Stimulated activated effector memory CD8-positive, alpha-beta T cell treated with anti-CD3 and anti-CD28 coated beads, Interleukin-12 subunit alpha, Interleukin-12 subunit beta, amount 100 ng/mL, for 72 hours (primary cell): Measurements from ENCODE around the gene FGGY.
A peak's percentile ranks its signal among the peaks of the same experiment; 100 is the strongest.
"Not testable (repeated sequence)": the region's sequence is repeated elsewhere in the genome, so short reads cannot be mapped to it uniquely, and the experiment has no call there.

Source experiments
- ATAC-seq: fragments of 150-1000 bp; cut with Tn5 transposase; 2 replicates; pipeline ENCODE4 v1.10.0; 2021
- DNase-seq, 2 donors: peaks; one replicate each; pipeline ENCODE4 v3.0.0; 2021 to 2022; ENCODE audit warnings: low spot score in 2 of 2
- H3K27ac Mint-ChIP-seq: one replicate; pipeline ENCODE4 v1.8.0; 2022; ENCODE audit warnings: mild to moderate bottlenecking, mixed read lengths
- H3K36me3 Mint-ChIP-seq: one replicate; pipeline ENCODE4 v1.8.0; 2022; ENCODE audit warnings: mild to moderate bottlenecking, mixed read lengths
- H3K4me1 Mint-ChIP-seq: one replicate; pipeline ENCODE4 v1.8.0; 2022; ENCODE audit warnings: mixed read lengths
- H3K4me3 Mint-ChIP-seq: one replicate; pipeline ENCODE4 v1.8.0; 2022; ENCODE audit warnings: mild to moderate bottlenecking, mixed read lengths
- H3K9me3 Mint-ChIP-seq: one replicate; pipeline ENCODE4 v1.8.0; 2022; ENCODE audit warnings: mixed read lengths

FGGY gene

DNA sequence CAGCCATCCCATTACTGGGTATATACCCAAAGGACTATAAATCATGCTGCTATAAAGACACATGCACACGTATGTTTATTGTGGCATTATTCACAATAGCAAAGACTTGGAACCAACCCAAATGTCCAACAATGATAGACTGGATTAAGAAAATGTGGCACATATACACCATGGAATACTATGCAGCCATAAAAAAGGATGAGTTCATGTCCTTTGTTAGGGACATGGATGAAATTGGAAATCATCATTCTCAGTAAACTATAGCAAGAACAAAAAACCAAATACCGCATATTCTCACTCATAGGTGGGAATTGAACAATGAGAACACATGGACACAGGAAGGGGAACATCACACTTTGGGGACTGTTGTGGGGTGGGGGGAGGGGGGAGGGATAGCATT is 241.6 kb downstream of the FGGY start:
- not testable (repeated sequence) for H3K36me3 Mint-ChIP-seq, H3K4me3 Mint-ChIP-seq, H3K4me1 Mint-ChIP-seq, H3K27ac Mint-ChIP-seq, DNase-seq, H3K9me3 Mint-ChIP-seq, ATAC-seq

GRCh38 chr1:59539961-59540681 is 243.2 kb downstream of the FGGY start:
- Mint-ChIP-seq H3K4me3 (no peak overlapping the region), H3K27ac (no peak overlapping the region), H3K4me1 (peaks cover 14% of the 10 kb centered on the region), H3K36me3 (no peaks in the 10 kb centered on the region), H3K9me3 (no peaks in the 10 kb centered on the region)
- DNase-seq = no peak
- no peak for ATAC-seq

DNA sequence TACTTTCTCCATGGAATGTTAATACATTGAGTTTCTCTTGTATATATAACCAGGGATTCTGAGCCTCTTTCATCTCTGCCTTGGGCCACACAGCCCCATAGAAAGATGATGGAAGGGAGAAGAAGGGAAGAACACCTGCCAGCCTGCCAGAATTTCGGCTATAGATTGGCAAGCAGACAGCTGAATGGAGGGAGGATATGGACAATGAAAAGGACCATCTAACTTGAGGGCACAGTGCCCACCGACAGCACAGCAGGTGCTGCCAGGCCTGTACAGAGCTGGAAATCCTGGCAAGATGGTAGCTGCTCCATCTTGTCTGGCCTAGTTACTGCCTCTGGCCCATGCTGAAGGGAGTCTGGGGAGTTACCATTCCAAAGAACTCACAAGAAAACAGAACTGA is 244.3 kb downstream of the FGGY start:
- DNase-seq (no peak), ATAC-seq (no peak)
- Mint-ChIP-seq H3K4me1 (peaks cover 14% of the 10 kb centered on the region), H3K9me3 (no peaks in the 10 kb centered on the region), H3K4me3 (no peak overlapping the region), H3K36me3 (no peaks in the 10 kb centered on the region), H3K27ac (no peak overlapping the region)

DNA sequence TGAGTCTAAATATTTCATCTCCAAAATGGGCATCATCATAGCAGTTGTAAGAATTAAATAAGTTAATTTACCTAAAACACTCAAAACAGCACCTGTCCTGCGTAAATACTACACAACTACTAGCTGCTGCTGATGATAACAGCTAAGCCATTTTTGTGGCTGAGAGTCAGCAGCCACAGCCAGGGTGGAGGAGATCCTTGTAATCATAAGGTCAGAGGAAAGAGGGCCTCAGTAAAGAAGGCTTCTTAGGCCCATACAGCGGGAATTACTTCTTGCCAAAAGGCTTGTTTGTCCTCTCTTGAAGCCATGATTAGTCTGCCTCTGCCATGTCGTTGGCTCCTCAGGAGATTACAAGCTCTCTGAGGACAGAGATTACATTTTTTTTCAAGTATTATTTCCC is 245.0 kb downstream of the FGGY start:
- H3K9me3 Mint-ChIP-seq = no peaks in the 10 kb centered on the region
- no peak overlapping the region for H3K4me3 Mint-ChIP-seq
- H3K36me3 Mint-ChIP-seq = no peaks in the 10 kb centered on the region
- no peak for ATAC-seq
- H3K27ac Mint-ChIP-seq = no peak overlapping the region
- H3K4me1 Mint-ChIP-seq = peaks cover 14% of the 10 kb centered on the region
- no peak for DNase-seq

DNA sequence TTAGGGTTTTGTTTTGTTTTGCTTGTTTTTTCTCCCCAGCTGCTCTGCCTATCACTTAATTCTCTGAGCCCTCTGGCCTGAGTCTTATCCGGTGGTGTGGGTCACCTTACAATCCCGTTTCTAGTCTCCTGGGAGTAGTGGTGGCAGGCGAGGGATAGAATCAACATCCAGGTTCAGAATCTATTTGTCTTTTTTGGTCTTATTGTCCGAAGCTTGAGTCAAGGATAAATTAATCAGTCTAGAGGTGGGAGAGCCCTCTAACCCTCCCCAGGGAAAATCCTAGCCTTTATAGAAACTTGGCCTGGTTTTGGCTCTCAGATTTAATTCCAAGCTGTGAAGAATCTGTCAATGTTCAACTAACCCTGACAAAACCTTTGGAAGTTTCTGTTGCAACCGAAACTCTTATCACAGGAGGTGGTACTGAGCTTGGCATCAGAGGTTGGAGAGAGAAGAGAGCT is 246.3 kb downstream of the FGGY start:
- Mint-ChIP-seq H3K9me3 (no peaks in the 10 kb centered on the region), H3K27ac (no peak overlapping the region), H3K36me3 (no peaks in the 10 kb centered on the region), H3K4me1 (peaks cover 14% of the 10 kb centered on the region), H3K4me3 (no peak overlapping the region)
- ATAC-seq (no peak), DNase-seq (no peak)

DNA sequence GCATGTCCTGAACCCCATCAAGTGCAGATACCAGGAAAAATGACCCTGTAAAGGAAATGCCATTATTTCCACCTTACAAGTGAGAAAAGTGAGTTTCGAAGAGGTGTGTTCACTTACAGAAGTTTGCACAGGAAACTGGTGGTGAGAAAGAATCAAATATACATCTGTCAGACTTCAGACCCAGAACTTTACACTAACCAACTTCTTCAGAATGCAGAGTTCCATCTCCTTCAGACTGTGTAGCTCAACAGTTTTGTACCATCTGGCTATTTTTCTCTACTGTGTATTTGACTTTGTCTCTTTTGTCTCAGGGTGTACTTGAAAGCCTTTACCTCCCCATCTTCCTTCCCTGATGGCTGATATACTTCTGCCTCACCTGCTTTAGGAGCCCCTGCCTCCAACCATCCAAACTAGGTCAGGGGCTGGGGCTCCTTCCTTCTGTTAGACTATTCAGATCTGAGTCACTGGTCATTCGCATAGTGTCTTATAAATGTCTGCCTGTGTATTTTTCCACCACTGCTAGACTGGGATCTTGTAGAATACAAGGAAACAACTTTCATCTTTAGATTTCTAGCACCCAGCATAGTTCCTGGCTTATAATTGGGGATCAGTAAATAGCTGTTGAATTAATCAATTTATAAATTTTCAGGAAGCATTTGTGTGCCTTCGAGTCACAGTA is 247.9 kb downstream of the FGGY start:
- Mint-ChIP-seq H3K9me3 (no peaks in the 10 kb centered on the region), H3K4me1 (peaks cover 14% of the 10 kb centered on the region), H3K27ac (peak overlapping the region; percentile 68), H3K36me3 (no peaks in the 10 kb centered on the region), H3K4me3 (no peak overlapping the region)
- no peak for DNase-seq
- ATAC-seq = peak; percentile 16

DNA sequence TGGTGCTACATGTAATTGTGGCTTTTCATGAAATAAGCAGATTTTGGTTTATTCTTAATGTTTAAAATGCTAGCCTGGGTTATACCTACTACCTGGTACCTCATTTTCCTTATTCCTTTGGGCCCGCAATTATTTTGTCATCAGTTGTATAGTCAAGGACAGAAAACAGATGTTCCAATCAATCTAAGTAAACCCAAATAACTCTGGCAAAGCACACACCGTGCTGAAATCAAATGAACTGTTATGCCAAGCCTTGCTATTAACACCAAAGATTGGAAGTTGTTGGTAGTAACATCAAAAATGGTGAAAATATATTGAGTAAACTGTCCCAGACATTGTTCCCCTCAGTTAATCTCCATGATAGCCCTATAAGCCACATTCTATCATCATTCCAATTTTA is 248.9 kb downstream of the FGGY start:
- peaks cover 14% of the 10 kb centered on the region for H3K4me1 Mint-ChIP-seq
- ATAC-seq (no peak), DNase-seq (no peak)
- no peak overlapping the region for H3K27ac Mint-ChIP-seq
- no peak overlapping the region for H3K4me3 Mint-ChIP-seq
- H3K9me3 Mint-ChIP-seq = no peaks in the 10 kb centered on the region
- no peaks in the 10 kb centered on the region for H3K36me3 Mint-ChIP-seq

- H3K4me1 Mint-ChIP-seq = peaks cover 9% of the 10 kb centered on the region
- ATAC-seq (no peak), DNase-seq (no peak)
- no peak overlapping the region for H3K4me3 Mint-ChIP-seq
- no peaks in the 10 kb centered on the region for H3K9me3 Mint-ChIP-seq
- H3K36me3 Mint-ChIP-seq = peaks cover 4% of the 10 kb centered on the region
- no peak overlapping the region for H3K27ac Mint-ChIP-seq
Observed at GRCh38 chr1:59549066-59549837, 252.4 kb downstream of the FGGY start.

- peaks cover 10% of the 10 kb centered on the region for H3K36me3 Mint-ChIP-seq
- H3K4me1 Mint-ChIP-seq = peaks cover 2% of the 10 kb centered on the region
- no peaks in the 10 kb centered on the region for H3K9me3 Mint-ChIP-seq
- ATAC-seq (no peak), DNase-seq (no peak)
- H3K4me3 Mint-ChIP-seq = no peak overlapping the region
- no peak overlapping the region for H3K27ac Mint-ChIP-seq
Observed at GRCh38 chr1:59549903-59550302, 253.0 kb downstream of the FGGY start.

DNA sequence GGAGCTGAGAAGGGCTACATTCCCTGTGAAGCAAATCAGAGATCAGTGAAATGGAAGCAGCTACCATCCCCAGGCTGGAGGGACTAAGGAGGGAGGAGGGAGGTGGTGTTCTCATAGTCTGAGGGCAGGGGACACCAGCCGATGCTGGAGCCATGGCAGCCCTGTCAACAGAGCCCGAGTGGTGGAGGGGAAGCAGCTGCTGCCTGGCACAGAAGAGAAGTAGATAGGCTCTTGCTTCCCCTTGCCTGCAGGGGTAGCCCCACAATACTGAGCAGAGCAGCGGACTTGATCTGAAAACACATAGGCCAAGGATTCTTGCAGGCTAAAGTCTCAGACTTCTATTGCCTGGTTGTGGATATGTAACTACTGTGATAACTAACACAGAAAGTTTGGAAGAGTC is 255.1 kb downstream of the FGGY start:
- H3K36me3 Mint-ChIP-seq = peaks cover 10% of the 10 kb centered on the region
- no peak overlapping the region for H3K4me3 Mint-ChIP-seq
- no peaks in the 10 kb centered on the region for H3K9me3 Mint-ChIP-seq
- no peaks in the 10 kb centered on the region for H3K4me1 Mint-ChIP-seq
- ATAC-seq (no peak), DNase-seq (no peak)
- H3K27ac Mint-ChIP-seq = no peak overlapping the region

- H3K9me3 Mint-ChIP-seq = peaks cover 9% of the 10 kb centered on the region
- DNase-seq (no peak), ATAC-seq (no peak)
- H3K4me1 Mint-ChIP-seq = no peaks in the 10 kb centered on the region
- peaks cover 10% of the 10 kb centered on the region for H3K36me3 Mint-ChIP-seq
- H3K4me3 Mint-ChIP-seq = no peak overlapping the region
- no peak overlapping the region for H3K27ac Mint-ChIP-seq
Observed at GRCh38 chr1:59553371-59553770, 256.5 kb downstream of the FGGY start.

- H3K4me3 Mint-ChIP-seq = no peak overlapping the region
Observed at GRCh38 chr1:59554011-59554663, 257.2 kb downstream of the FGGY start.

DNA sequence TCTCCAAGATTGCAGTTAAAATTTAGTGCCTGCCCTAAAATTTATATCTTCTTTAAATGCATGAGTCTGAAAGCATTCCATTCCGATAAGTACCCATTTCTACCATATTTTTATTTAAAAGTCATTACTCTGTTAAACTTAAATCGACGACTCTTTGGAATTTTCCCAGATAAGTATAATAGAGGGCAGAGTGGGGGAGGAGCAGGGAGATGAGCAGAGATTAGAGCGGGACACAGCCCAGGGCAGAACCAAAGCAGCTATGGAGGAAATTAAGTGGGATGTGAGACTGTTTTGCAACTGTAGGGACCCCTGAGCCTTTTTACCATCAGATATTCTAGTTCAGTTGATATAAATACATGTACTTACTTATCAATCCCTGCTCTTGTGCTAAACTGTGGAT is 257.9 kb downstream of the FGGY start:
- Mint-ChIP-seq H3K4me3 (no peak overlapping the region), H3K9me3 (peaks cover 12% of the 10 kb centered on the region), H3K27ac (no peak overlapping the region), H3K4me1 (no peaks in the 10 kb centered on the region), H3K36me3 (peaks cover 10% of the 10 kb centered on the region)
- DNase-seq (no peak), ATAC-seq (no peak)

More at GRCh38 chr1:59554011-59554663, 257.2 kb downstream of the FGGY start:
- ATAC-seq = no peak
- no peaks in the 10 kb centered on the region for H3K4me1 Mint-ChIP-seq
- H3K36me3 Mint-ChIP-seq = peaks cover 10% of the 10 kb centered on the region
- H3K9me3 Mint-ChIP-seq = peaks cover 10% of the 10 kb centered on the region
- H3K27ac Mint-ChIP-seq = no peak overlapping the region
- no peak for DNase-seq

- ATAC-seq (no peak), DNase-seq (no peak)
- no peak overlapping the region for H3K4me3 Mint-ChIP-seq
- H3K36me3 Mint-ChIP-seq = peaks cover 10% of the 10 kb centered on the region
- H3K4me1 Mint-ChIP-seq = peaks cover 9% of the 10 kb centered on the region
- H3K27ac Mint-ChIP-seq = peak overlapping the region; percentile 23
- H3K9me3 Mint-ChIP-seq = peaks cover 12% of the 10 kb centered on the region
Observed at GRCh38 chr1:59556398-59556797, 259.5 kb downstream of the FGGY start.

GRCh38 chr1:59556802-59557548 is 260.1 kb downstream of the FGGY start:
- Mint-ChIP-seq H3K9me3 (peaks cover 12% of the 10 kb centered on the region), H3K4me1 (peaks cover 9% of the 10 kb centered on the region), H3K36me3 (peaks cover 10% of the 10 kb centered on the region), H3K27ac (no peak overlapping the region), H3K4me3 (no peak overlapping the region)
- no peak for ATAC-seq
- no peak for DNase-seq
